Kasumi-1 (cell line): Measurements from ENCODE around the gene RABEP2.
A peak's percentile ranks its signal among the peaks of the same experiment; 100 is the strongest.
"Not testable (repeated sequence)": the region's sequence is repeated elsewhere in the genome, so short reads cannot be mapped to it uniquely, and the experiment has no call there.

Source experiments
- DNase-seq, 2 experiments: peaks; one replicate each; lab custom pipeline; 2025; lab: John Stamatoyannopoulos, UW

Gene RABEP2

GRCh38 chr16:28879261-28879840, 45.7 kb downstream of the RABEP2 start:
- no peak for DNase-seq

DNA sequence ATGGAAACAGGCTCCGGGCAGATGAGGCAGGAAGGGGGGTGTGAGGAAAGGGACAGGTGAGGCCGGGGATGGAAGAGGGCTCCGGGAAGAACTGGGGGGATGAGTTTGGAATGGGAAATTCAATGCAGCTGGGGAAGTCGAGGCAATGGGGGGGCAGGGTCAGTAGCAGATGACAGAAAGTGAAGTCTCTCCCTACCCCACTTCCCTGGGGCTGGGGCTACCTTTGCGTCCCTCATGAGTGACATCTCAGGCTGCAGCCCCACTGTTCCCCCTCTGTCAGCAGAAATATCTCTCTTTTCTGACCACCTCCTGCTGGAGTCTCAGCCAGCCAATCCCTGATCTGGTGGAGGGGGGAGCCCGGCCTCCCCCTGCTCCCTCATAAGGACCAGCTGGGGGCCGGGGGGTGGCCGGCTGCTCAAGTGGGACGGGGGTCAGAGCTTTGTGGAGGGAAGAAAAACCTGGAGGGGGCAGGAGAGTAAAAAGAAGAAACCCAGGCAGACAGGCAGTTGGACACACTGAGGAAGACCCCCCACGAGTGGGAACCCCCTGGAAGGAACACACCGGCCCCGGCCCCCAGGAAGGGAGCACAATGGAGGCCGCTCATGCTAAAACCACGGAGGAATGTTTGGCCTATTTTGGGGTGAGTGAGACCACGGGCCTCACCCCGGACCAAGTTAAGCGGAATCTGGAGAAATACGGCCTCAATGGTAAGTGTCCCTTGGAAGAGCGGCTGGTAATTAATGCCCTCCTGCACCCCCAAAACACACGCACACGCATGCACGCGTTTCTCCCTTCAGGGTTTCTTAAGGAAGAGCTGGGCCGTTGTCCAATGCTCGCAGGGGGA, 46.7 kb downstream of the RABEP2 start, which contains the start of gene ATP2A1:
ATP2A1 (plus strand) TSS at position 406 of the 844 bp plus-strand sequence; CDS start at position 590, 184 bp downstream.
- no peak for DNase-seq

DNA sequence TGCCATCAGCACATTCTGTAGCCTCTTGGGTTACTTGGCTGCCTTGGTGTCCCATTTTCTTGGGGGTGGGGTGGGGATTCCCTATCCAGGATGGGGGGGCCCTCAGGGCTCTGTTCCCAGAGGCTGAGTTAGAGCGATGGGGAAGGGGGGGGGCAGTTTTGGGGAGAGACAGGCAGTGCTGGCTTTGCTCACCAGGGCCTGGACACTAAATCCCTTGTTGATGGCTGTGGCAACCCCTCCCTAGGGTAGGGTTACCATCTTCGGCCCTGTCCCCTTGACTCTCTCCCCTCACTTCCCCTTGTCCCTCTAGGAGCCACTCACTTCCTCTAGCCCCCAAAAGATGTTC, 47.4 kb downstream of the RABEP2 start:
- DNase-seq = no peak

DNA sequence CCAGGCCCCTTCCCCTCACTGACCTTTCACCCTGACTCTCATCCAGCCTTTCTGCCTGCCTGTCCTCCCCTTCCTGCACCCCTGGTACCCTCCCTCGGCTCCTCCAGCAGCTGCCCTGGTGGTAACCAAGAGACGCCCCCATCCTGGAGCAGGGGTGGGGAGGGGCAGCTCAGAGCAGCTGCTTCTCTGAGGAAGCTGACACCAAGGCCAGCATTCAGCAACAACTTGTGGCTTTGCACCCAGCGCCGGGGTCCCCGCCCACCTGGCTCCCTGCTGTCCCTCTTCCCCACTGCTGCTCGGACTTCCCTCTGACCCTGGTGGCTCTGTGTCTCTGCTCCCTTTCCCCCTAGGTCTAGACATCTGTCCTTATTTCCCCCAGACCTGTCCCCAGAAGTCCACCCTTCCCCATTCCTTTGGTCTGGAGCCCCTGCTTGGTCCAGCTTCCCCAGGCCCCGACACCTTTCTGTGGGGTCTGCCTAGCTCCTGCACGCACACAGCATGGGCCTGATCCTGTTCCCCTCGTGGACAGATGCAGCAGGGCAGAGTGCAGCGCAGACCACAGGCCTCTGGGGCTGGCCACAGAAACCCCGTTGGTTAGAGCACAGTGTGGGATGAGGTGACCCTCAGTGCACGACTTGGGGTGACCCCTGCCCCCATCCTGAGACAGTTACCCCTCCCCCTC, 47.9 kb downstream of the RABEP2 start:
- no peak for DNase-seq

GRCh38 chr16:28876019-28876659, 48.9 kb downstream of the RABEP2 start:
- no peak for DNase-seq

- DNase-seq = no peak
Measured at GRCh38 chr16:28875134-28876018, 49.7 kb downstream of the RABEP2 start.

DNA sequence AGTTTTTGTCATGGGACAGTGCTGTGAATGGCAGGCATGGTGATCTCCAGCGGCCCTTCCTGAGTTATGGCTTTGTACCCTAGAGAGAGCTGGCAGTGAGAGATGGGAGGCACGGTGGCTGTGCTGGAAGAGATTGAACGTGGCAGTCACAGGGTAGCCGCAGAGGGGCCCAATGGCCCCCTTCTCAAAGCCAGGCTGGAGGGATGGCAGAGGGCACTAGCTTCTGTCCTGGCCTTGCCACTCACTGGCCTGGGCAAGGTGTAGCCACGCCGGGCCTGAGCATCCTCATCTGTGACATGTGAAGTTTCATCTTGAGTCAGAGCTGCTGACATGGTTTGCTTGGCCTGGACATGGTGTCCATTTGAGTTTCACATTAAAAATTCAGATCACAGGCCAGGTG, 50.6 kb downstream of the RABEP2 start:
- no peak for DNase-seq

DNA sequence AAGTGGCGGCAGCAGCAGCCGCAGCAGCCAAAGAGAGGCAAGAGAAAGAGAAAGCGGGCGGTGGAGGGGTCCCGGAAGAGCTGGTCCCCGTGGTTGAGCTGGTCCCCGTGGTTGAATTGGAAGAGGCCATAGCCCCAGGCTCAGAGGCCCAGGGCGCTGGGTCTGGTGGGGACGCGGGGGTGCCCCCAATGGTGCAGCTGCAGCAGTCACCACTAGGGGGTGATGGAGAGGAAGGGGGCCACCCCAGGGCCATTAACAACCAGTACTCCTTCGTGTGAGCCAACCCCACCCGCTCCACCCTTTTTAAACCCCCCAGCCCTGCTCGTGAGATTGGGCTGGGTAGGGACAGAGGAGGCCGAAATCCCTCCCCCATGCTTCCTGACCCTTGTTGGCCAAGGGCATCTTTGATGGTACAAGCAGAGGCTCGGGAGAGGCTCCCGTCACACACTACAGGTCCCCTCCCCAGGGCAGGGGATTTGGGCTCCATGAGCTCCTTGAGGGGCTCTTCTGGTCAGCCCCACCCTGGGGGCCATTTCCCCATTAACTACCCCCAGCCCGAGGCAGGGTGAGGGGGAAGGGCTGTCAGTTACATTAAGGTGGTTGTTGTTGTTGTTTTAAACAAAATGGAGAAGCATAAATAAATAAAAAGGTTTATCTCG, 51.4 kb downstream of the RABEP2 start:
- DNase-seq = peak in 1 of 2 experiments; percentile 15

- no peak for DNase-seq
Measured at GRCh38 chr16:28872952-28873351, 52.1 kb downstream of the RABEP2 start.

- DNase-seq = no peak
Measured at GRCh38 chr16:28869201-28869600, 55.8 kb downstream of the RABEP2 start.

DNA sequence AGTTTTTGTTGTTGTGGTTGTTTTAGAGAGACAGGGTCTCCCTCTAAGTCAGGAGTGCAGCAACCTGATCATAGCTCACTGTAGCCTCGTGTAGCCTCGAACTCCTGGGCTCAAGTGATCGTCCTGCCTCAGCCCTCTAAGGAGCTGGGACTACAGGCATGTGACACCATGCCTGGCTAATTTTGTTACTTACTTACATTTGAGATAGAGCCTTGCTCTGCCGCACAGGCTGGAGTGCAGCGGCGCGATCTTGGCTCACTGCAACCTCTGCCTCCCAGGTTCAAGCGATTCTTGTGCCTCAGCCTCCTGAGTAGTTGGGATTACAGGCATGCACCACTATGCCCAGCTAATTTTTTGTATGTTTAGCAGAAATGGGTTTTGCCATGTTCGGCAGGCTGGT, 57.4 kb downstream of the RABEP2 start:
- DNase-seq = not testable (repeated sequence)

DNA sequence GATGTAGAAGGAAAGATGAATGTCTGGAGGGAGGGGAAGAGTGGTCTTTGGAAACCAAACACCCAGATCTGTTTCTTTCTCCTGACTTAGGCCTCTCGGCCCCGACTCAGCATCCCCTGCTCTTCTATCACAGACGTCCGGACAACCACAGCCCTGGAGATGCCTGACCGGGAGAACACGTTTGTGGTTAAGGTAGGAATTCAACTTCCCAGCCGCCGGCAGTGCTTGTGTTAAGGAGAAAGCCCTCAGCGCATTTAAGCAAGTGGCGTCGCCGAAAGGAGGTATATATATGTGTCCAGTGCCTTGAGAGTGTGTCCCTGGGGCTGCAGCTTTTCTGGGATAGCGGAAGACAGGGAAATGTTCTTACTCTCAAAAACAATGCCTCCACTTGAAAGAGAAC, 57.8 kb downstream of the RABEP2 start:
- DNase-seq = no peak

DNA sequence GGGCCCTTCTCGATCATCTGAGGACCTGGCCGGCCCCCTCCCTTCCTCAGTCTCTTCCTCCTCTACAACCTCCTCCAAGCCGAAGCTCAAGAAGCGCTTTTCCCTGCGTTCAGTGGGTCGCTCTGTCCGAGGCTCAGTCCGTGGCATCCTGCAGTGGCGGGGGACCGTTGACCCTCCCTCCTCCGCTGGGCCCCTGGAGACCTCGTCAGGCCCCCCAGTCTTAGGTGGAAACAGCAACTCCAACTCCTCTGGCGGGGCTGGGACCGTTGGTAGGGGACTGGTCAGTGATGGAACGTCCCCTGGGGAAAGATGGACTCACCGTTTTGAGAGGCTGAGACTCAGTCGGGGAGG, 58.6 kb downstream of the RABEP2 start:
- no peak for DNase-seq

DNA sequence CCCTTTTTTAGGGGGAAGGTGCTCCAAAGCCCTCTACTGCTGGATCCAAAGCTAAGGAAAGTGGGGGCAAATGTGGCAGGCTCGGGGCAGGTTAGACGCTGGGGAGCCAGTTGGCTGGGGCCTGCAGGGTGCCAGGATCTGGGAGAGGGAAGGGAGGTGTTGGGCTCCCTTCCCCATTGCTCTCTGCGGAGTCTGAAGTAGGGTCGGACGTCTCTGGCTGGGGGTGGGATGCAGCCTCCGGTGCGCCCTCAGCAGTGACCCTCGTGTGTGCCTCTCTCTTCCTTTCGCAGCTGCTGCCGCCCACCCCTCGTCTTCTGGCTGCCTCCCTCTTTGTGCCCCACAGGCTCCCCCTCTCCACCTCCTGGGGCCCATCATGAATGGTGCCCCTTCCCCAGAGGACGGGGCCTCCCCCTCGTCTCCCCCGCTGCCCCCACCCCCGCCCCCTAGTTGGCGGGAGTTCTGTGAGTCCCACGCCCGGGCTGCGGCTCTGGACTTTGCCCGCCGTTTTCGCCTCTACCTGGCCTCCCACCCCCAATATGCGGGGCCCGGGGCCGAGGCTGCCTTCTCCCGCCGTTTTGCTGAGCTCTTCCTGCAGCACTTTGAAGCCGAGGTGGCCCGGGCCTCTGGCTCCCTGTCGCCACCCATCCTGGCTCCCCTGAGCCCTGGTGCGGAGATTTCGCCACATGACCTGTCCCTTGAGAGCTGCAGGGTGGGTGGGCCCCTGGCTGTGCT, 59.1 kb downstream of the RABEP2 start:
- no peak for DNase-seq

- no peak for DNase-seq
Measured at GRCh38 chr16:28865001-28865688, 59.9 kb downstream of the RABEP2 start.

DNA sequence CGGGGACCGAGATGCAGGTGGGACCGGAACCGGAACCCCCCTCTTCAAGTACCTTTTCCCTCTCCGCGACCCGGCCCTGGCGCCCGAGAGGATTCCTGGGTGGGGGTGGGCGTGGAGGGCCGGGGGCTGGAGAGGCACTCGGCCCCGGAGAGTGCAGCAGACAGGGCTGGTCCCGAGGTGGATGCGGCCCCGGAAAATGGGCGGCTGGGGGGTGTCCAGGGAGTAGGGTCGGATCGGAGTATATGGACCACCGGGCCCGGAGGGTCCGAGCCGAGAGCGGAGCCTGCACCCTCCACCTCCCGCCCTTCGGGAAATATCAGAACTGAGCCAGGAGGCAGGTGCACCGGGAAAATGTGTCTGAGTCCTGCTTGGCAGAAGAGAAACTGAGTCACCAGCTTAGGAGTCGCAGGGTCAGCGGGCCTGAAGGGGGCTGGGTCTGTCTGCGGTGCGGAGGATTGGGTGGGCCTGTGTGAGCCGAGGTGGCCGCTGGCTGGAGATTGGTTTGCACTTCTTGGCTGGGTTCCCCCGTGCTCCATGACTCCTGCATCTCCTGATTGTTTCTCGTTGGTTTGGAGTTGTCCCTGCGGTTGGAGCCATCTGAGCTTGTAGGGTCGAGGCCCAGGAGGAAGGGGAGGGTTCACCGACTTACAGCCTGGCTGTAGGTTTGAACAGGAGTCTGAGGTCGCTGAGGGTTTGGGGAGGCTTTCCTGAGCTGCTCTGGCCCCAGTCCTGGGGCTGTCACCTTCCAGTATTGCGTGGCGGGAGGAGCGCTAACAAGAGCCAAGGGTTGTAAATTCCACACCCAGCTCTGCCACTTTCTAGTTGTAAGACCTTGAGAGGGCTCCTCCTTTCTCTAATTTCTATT, 60.9 kb downstream of the RABEP2 start:
- DNase-seq = no peak

GRCh38 chr16:28859326-28859725, 65.7 kb downstream of the RABEP2 start:
- DNase-seq = no peak

DNA sequence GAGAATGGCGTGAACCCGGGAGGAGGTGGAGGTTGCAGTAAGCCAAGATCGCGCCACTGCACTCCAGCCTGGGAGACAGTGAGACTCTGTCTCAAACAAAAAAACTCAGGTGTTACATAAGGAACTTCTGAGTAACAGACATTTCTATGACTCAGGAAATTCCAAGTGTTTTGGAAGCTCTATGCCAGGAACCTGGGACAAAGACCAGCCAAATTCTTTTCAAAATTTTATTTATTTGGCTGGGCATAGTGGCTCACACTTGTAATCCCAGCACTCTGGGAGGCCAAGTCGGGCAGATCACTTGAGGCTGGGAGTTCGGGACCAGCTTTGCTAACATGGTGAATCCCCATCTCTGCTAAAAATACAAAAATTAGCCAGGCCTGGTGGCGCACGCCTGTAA, 66.6 kb downstream of the RABEP2 start:
- DNase-seq = no peak
